ENCODE data around the gene HELZ2. TPM values are rescaled to one million over a fixed set of nuclear protein-coding genes. Genes with fewer than 3 reads are reported as not detected.

The HELZ2 gene, protein sequence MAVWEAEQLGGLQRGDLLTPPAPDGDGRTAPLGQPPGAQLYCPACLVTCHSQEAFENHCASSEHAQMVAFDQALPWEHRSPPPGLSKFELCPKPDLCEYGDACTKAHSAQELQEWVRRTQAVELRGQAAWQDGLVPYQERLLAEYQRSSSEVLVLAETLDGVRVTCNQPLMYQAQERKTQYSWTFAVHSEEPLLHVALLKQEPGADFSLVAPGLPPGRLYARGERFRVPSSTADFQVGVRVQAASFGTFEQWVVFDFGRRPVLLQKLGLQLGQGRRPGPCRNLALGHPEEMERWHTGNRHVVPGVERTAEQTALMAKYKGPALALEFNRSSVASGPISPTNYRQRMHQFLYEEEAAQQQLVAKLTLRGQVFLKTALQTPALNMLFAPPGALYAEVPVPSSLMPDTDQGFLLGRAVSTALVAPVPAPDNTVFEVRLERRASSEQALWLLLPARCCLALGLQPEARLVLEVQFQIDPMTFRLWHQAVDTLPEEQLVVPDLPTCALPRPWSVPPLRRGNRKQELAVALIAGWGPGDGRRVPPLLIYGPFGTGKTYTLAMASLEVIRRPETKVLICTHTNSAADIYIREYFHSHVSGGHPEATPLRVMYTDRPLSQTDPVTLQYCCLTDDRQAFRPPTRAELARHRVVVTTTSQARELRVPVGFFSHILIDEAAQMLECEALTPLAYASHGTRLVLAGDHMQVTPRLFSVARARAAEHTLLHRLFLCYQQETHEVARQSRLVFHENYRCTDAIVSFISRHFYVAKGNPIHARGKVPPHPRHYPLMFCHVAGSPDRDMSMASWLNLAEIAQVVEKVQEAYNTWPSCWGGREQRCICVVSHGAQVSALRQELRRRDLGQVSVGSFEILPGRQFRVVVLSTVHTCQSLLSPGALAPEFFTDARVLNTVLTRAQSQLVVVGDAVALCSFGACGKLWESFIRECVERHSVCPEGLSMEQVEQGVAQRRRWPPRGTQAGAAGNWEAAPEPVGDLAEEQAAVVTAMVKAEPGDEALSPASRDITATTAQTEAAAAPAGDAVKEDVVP (N-terminal part only)
- total RNA-seq (100 to 1,000 TPM in 1 of 5 experiments, 10 to 100 TPM in 4; 24.4 to 102 (median 42.1) TPM), polyA plus RNA-seq (1 to 10 TPM; 3.8 to 5.8 TPM), total RNA-seq (110 reads per million, percentile 86 among the genes with 10 or more reads in this experiment)

DNA sequence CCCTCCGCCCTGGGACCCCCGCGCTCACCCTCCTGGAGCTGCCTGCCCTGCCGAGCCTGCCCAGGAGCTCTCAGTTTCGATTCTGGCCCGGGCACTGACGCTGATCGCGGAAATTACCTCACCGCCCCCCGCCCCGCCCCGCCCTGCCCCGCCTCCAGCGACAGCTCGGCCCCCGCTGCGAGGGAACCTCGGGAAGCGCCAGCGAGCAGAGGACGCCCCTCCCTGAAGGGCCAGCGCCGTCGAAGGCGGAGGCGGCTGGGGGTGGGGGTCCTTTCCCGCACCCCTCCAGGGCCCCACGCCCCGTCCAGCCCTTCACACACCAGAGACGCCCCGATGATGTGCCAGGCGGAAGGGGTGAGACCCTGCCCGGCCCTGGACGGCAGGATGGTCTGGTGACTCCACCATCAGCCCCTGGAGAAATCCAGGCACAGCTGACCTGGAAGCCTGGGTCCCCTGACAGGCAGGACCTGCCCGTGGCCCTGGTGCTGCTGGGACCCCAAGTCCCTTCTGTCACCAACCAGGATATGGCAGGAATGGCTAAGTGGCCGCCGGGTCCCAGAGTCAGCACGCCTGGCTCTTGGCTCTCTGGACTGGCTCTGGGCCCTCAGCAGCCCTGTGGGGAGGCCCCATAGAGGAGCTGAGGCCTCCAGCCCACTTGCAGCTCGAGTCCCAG is at the start of gene HELZ2:
Gene HELZ2 (minus strand): TSS at position 84 of the 673 bp plus-strand sequence. CDS start 1,854 bp downstream, outside the sequence.
- peak within 1 kb of the TSS; percentile 58 for H3K27ac ChIP-seq (ENCODE audit: low read depth, low read length)
- peaks cover 0 to 2% (median 0%) of the 10 kb centered on the region in 11 donors for H3K9me3 Mint-ChIP-seq
- peak in 8 of 9 donors; percentile 32 to 58 (median 44) for DNase-seq
- H3K27ac Mint-ChIP-seq: peak within 1 kb of the TSS in 8 of 9 donors; percentile 14 to 92 (median 54)
- ChIA-PET POLR2A (interaction anchor here (0.9 to 2.4 kb wide), 7 partner anchors 22 to 301 kb away, joined by 3 to 7 read pairs (median 4); partner anchors contain the start of gene RTEL1), CTCF (interaction anchor here (0.5 kb wide), 1 partner anchor 327 kb away, joined by 5 read pairs; no protein-coding TSS in a partner anchor)
- H3K4me3 ChIP-seq (ENCODE audit: low read length): peak within 1 kb of the TSS; percentile 53
- peaks cover 0 to 22% (median 0%) of the 10 kb centered on the region in 5 donors for H3K27me3 Mint-ChIP-seq
- peaks cover 12 to 14% of the 10 kb centered on the region in 2 donors for H3K4me1 ChIP-seq (ENCODE audit: control insufficient read depth in 2 of 2, insufficient read depth in 2 of 2, low read length in 2 of 2)
- peak within 1 kb of the TSS; percentile 67 to 89 (median 82) for H3K4me3 Mint-ChIP-seq
- H3K4me1 Mint-ChIP-seq: peaks cover 2 to 14% (median 5%) of the 10 kb centered on the region in 7 donors
- H3K9me3 ChIP-seq (ENCODE audit: control insufficient read depth in 2 of 3, low read length in 3 of 3): no peaks in the 10 kb centered on the region
- ATAC-seq: peak; percentile 91
- no peaks in the 10 kb centered on the region for H3K27me3 ChIP-seq (ENCODE audit: control insufficient read depth in 2 of 2, insufficient read depth in 2 of 2, low read length in 2 of 2)
- H3K36me3 ChIP-seq (ENCODE audit: control insufficient read depth in 2 of 3, insufficient read depth in 3 of 3, low read length in 3 of 3): peaks cover 0 to 12% (median 0%) of the 10 kb centered on the region in 3 experiments
- intact Hi-C loops (cut with micrococcal nuclease): loop anchor here in 1 of 2 donors (1.0 kb wide), 1 partner anchor 53 kb away; the partner anchor contains the start of gene GMEB2
- no peaks in the 10 kb centered on the region for H3K36me3 Mint-ChIP-seq

DNA sequence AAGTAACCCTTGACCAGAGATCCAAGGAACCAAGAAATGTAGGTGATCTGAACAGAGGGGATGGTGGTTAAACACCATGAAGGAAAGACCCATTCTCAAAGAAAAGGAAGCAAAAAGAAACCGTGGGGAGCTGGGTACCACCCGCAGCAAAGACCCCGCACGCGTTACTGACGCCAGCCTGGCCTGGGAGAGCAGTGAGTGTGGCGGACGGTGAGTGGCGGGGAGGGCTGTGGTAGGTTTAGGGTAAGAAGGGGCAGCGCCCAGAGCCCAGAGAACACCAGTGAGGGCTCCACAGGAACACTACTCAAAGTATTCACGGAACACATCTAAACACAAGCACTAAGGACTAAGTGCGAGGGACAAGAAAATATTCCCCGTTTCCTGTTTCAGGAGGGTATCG is 48.7 kb upstream of the HELZ2 start:
- Histone ChIP-seq H3K4me3 (ENCODE audit: low read length) (no peak overlapping the region), H3K27ac (ENCODE audit: low read depth, low read length) (no peak overlapping the region), H3K27me3 (ENCODE audit: control insufficient read depth in 2 of 2, insufficient read depth in 2 of 2, low read length in 2 of 2) (no peaks in the 10 kb centered on the region), H3K9me3 (ENCODE audit: control insufficient read depth in 2 of 3, low read length in 3 of 3) (no peaks in the 10 kb centered on the region), H3K36me3 (ENCODE audit: control insufficient read depth in 2 of 3, insufficient read depth in 3 of 3, low read length in 3 of 3) (peaks cover 0 to 25% (median 0%) of the 10 kb centered on the region in 3 experiments), H3K4me1 (ENCODE audit: control insufficient read depth in 2 of 2, insufficient read depth in 2 of 2, low read length in 2 of 2) (peaks cover 6 to 9% of the 10 kb centered on the region in 2 donors)
- Mint-ChIP-seq H3K36me3 (peaks cover 0 to 25% (median 0%) of the 10 kb centered on the region in 5 donors), H3K4me3 (peak overlapping the region in 3 of 10 donors; percentile 6 to 33 (median 19)), H3K27ac (peak overlapping the region in 6 of 9 donors; percentile 32 to 65 (median 48)), H3K9me3 (no peaks in the 10 kb centered on the region), H3K27me3 (no peaks in the 10 kb centered on the region), H3K4me1 (peaks cover 21 to 57% (median 31%) of the 10 kb centered on the region in 7 donors)
- no peak for ATAC-seq
- DNase-seq: no peak
- intact Hi-C loops (cut with micrococcal nuclease): loop anchor here in 1 of 2 donors (10.0 kb wide), 1 partner anchor 828 kb away; the partner anchor contains the start of gene MRGBP
- POLR2A ChIA-PET: interaction anchor here (1.2 to 13.3 kb wide), 2 partner anchors 10 to 17 kb away, joined by 4 to 552 read pairs; no protein-coding TSS in a partner anchor
- CTCF ChIA-PET: no interaction called here

DNA sequence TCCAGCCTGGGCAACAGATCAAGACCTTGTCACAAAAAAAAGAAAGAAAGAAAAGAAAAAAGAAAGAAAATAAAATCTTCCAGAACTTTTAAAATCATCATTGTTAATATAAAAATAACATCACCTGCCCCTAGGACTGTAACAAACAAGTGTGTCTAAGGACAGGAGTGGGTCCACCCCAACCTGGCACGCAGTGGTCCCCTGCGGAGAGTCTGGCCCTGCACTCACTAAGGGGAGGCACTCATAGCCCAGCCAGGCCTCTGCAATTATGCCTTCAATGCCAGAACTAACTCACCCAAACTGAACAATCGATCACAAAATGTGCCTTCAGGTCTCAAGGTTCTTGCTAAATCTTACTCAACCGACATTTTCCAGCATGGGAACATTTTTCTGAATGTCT is 48.1 kb upstream of the HELZ2 start:
- no peaks in the 10 kb centered on the region for H3K9me3 Mint-ChIP-seq
- no peak for ATAC-seq
- H3K4me1 ChIP-seq (ENCODE audit: control insufficient read depth in 2 of 2, insufficient read depth in 2 of 2, low read length in 2 of 2): peaks cover 6 to 9% of the 10 kb centered on the region in 2 donors
- ChIA-PET CTCF (no interaction called here), POLR2A (interaction anchor here (1.2 to 13.3 kb wide), 2 partner anchors 10 to 17 kb away, joined by 4 to 552 read pairs; no protein-coding TSS in a partner anchor)
- peaks cover 21 to 57% (median 31%) of the 10 kb centered on the region in 7 donors for H3K4me1 Mint-ChIP-seq
- H3K36me3 ChIP-seq (ENCODE audit: control insufficient read depth in 2 of 3, insufficient read depth in 3 of 3, low read length in 3 of 3): peaks cover 0 to 27% (median 0%) of the 10 kb centered on the region in 3 experiments
- no peaks in the 10 kb centered on the region for H3K27me3 Mint-ChIP-seq
- peak overlapping the region in 5 of 9 donors; percentile 30 to 45 (median 36) for H3K27ac Mint-ChIP-seq
- H3K36me3 Mint-ChIP-seq: peaks cover 0 to 27% (median 0%) of the 10 kb centered on the region in 5 donors
- intact Hi-C loops (cut with micrococcal nuclease): loop anchor here in 1 of 2 donors (10.0 kb wide), 1 partner anchor 827 kb away; the partner anchor contains the start of gene MRGBP
- H3K4me3 Mint-ChIP-seq: peak overlapping the region in 2 of 10 donors; percentile 19 to 48
- H3K27me3 ChIP-seq (ENCODE audit: control insufficient read depth in 2 of 2, insufficient read depth in 2 of 2, low read length in 2 of 2): no peaks in the 10 kb centered on the region
- no peaks in the 10 kb centered on the region for H3K9me3 ChIP-seq (ENCODE audit: control insufficient read depth in 2 of 3, low read length in 3 of 3)
- H3K4me3 ChIP-seq (ENCODE audit: low read length): no peak overlapping the region
- H3K27ac ChIP-seq (ENCODE audit: low read depth, low read length): no peak overlapping the region
- DNase-seq: no peak

DNA sequence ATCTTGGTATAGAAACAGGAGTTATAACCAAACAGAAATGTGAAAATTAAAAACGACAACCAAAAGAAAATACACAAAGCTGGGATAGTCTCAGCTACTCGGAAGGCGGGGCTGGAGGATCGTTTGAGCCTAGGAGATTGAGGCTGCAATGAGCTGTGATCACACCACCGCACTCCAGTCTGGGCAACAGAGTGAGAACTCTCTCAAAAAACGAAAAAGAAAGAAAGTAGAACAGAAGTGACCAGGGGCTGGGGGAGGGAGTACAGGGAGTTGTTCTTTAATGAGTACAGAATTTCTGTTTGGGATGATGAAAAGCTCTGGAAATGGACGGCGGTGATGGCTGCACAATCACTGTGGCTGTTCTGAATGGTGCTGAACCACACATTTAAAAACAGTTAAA is 47.0 kb upstream of the HELZ2 start:
- Mint-ChIP-seq H3K9me3 (no peaks in the 10 kb centered on the region), H3K4me1 (peaks cover 21 to 62% (median 31%) of the 10 kb centered on the region in 7 donors), H3K27me3 (no peaks in the 10 kb centered on the region), H3K27ac (peak overlapping the region in 7 of 9 donors; percentile 31 to 92 (median 59)), H3K36me3 (peaks cover 0 to 35% (median 5%) of the 10 kb centered on the region in 5 donors), H3K4me3 (peak overlapping the region in 2 of 10 donors; percentile 41 to 44)
- Histone ChIP-seq H3K36me3 (ENCODE audit: control insufficient read depth in 2 of 3, insufficient read depth in 3 of 3, low read length in 3 of 3) (peaks cover 0 to 35% (median 0%) of the 10 kb centered on the region in 3 experiments), H3K4me3 (ENCODE audit: low read length) (no peak overlapping the region), H3K27me3 (ENCODE audit: control insufficient read depth in 2 of 2, insufficient read depth in 2 of 2, low read length in 2 of 2) (no peaks in the 10 kb centered on the region), H3K4me1 (ENCODE audit: control insufficient read depth in 2 of 2, insufficient read depth in 2 of 2, low read length in 2 of 2) (peaks cover 6 to 9% of the 10 kb centered on the region in 2 donors), H3K27ac (ENCODE audit: low read depth, low read length) (no peak overlapping the region), H3K9me3 (ENCODE audit: control insufficient read depth in 2 of 3, low read length in 3 of 3) (no peaks in the 10 kb centered on the region)
- intact Hi-C loops (cut with micrococcal nuclease): loop anchor here in 1 of 2 donors (10.0 kb wide), 1 partner anchor 826 kb away; the partner anchor contains the start of gene MRGBP
- DNase-seq (no peak), ATAC-seq (no peak)
- CTCF ChIA-PET: interaction anchor here (0.7 to 0.9 kb wide), 2 partner anchors 17 to 21 kb away, joined by 3 read pairs; no protein-coding TSS in a partner anchor
- POLR2A ChIA-PET: interaction anchor here (0.7 to 13.3 kb wide), 2 partner anchors 18 to 19 kb away, joined by 3 to 552 read pairs; no protein-coding TSS in a partner anchor

DNA sequence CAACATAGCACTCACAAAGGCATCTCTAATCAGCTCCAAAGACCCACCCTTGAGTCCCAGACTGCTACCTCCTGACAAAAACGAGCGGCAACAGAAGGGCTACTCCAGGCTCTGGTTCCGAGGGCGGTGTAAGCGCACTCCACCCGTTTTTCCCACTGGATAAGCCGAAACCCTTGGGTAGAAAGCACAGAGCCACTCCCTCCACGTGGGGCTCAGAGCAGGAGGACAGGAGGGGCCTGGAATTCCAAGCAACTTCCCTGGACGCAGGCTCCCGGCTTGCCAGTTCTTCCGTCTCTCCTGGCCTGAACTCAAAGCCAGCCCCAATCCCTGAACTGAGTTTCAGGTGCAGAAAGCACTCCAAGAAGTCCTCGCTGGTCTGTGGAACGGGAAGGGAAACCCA is 45.5 kb upstream of the HELZ2 start:
- no peaks in the 10 kb centered on the region for H3K9me3 ChIP-seq (ENCODE audit: control insufficient read depth in 2 of 3, low read length in 3 of 3)
- H3K4me1 ChIP-seq (ENCODE audit: control insufficient read depth in 2 of 2, insufficient read depth in 2 of 2, low read length in 2 of 2): peaks cover 0 to 6% of the 10 kb centered on the region in 2 donors
- Mint-ChIP-seq H3K27ac (no peak overlapping the region), H3K4me3 (no peak overlapping the region), H3K4me1 (peaks cover 17 to 48% (median 24%) of the 10 kb centered on the region in 7 donors), H3K27me3 (no peaks in the 10 kb centered on the region), H3K36me3 (peaks cover 0 to 46% (median 9%) of the 10 kb centered on the region in 5 donors), H3K9me3 (no peaks in the 10 kb centered on the region)
- intact Hi-C loops (cut with micrococcal nuclease): no loop called here
- no peak overlapping the region for H3K27ac ChIP-seq (ENCODE audit: low read depth, low read length)
- no peak overlapping the region for H3K4me3 ChIP-seq (ENCODE audit: low read length)
- DNase-seq: no peak
- ATAC-seq: no peak
- POLR2A ChIA-PET: interaction anchor here (0.6 to 4.1 kb wide), 2 partner anchors 9 to 293 kb away, joined by 3 to 24 read pairs; partner anchors contain the start of gene GMEB2
- CTCF ChIA-PET: no interaction called here
- peaks cover 0 to 47% (median 0%) of the 10 kb centered on the region in 3 experiments for H3K36me3 ChIP-seq (ENCODE audit: control insufficient read depth in 2 of 3, insufficient read depth in 3 of 3, low read length in 3 of 3)
- no peaks in the 10 kb centered on the region for H3K27me3 ChIP-seq (ENCODE audit: control insufficient read depth in 2 of 2, insufficient read depth in 2 of 2, low read length in 2 of 2)

Measured in naive thymus-derived CD4-positive, alpha-beta T cell (primary cell).